ENCODE data around the gene TMEM50B. TPM values are rescaled to one million over a fixed set of nuclear protein-coding genes. Genes with fewer than 3 reads are reported as not detected.

TMEM50B gene
- total and polyA plus RNA-seq, 3 donors from 2014 or later, result 57.8 to 115 (median 70.6) TPM

GRCh38 chr21:33481314-33481943, 1.7 kb upstream of the TMEM50B start:
- WGBS, 2 donors, result 76 to 81% methylated on average over 9 of the region's 9 CpGs
- Histone ChIP-seq H3K27me3 (no peaks in the 10 kb centered on the region), H3K4me3 (no peak overlapping the region), H3K4me1 (no peaks in the 10 kb centered on the region), H3K36me3 (ENCODE audit: low read depth, missing control alignments) (no peaks in the 10 kb centered on the region), H3K9me3 (no peaks in the 10 kb centered on the region), H3K27ac (no peak overlapping the region)
- intact Hi-C loops (cut with DNase I; ENCODE audit: low total_unique reads), result no loop called here
- no peak for DNase-seq
- TF ChIP-seq CTCF (IDR thresholded peaks at IDR 0.05) (no peak), POLR2A (IDR thresholded peaks at IDR 0.05) (no peak)

- Histone ChIP-seq H3K27me3 (no peaks in the 10 kb centered on the region), H3K27ac (peak overlapping the region; percentile 74 to 90), H3K36me3 (ENCODE audit: low read depth, missing control alignments) (no peaks in the 10 kb centered on the region), H3K9me3 (no peaks in the 10 kb centered on the region), H3K4me3 (peak overlapping the region; percentile 94 to 96), H3K4me1 (no peaks in the 10 kb centered on the region)
- WGBS, 2 donors, result 12 to 21% methylated on average over 17 of the region's 17 CpGs
- intact Hi-C loops (cut with DNase I; ENCODE audit: low total_unique reads), result no loop called here
- TF ChIP-seq CTCF (IDR thresholded peaks at IDR 0.05) (no peak), POLR2A (IDR thresholded peaks at IDR 0.05) (no peak)
- DNase-seq, result no peak
Measured at GRCh38 chr21:33480481-33481103, 818 bp upstream of the TMEM50B start.

- H3K9me3 ChIP-seq, result no peaks in the 10 kb centered on the region
- no peak for TF ChIP-seq CTCF (IDR thresholded peaks at IDR 0.05)
- no peak for TF ChIP-seq POLR2A (IDR thresholded peaks at IDR 0.05)
- no peaks in the 10 kb centered on the region for H3K27me3 ChIP-seq
- intact Hi-C loops (cut with DNase I; ENCODE audit: low total_unique reads), result no loop called here
- WGBS, 2 donors, result 0 to 1% methylated on average over 31 to 68 of the region's 68 CpGs
- peak; percentile 31 for DNase-seq
- H3K36me3 ChIP-seq (ENCODE audit: low read depth, missing control alignments), result no peaks in the 10 kb centered on the region
- peak overlapping the region; percentile 94 to 96 for H3K4me3 ChIP-seq
- H3K4me1 ChIP-seq, result no peaks in the 10 kb centered on the region
- peak overlapping the region; percentile 91 to 94 for H3K27ac ChIP-seq
Measured at GRCh38 chr21:33478935-33479678, 667 bp downstream of the TMEM50B start.

GRCh38 chr21:33478182-33478581, 1.6 kb downstream of the TMEM50B start:
- Histone ChIP-seq H3K27ac (peak overlapping the region in 1 of 2 donors; percentile 91), H3K27me3 (no peaks in the 10 kb centered on the region), H3K36me3 (ENCODE audit: low read depth, missing control alignments) (no peaks in the 10 kb centered on the region), H3K4me1 (no peaks in the 10 kb centered on the region), H3K9me3 (no peaks in the 10 kb centered on the region), H3K4me3 (peak overlapping the region; percentile 94 to 96)
- no peak for DNase-seq
- intact Hi-C loops (cut with DNase I; ENCODE audit: low total_unique reads), result no loop called here
- WGBS, 2 donors, result 43 to 53% methylated on average over 9 of the region's 9 CpGs
- TF ChIP-seq CTCF (IDR thresholded peaks at IDR 0.05) (no peak), POLR2A (IDR thresholded peaks at IDR 0.05) (no peak)

All from testis (tissue), 3 donors.